ENCODE results near the gene TWF2. TPM values are rescaled to one million over a fixed set of nuclear protein-coding genes. Genes with fewer than 3 reads are reported as not detected.

The TWF2 gene
- total and polyA plus RNA-seq, 10 of the 15 experiments (the other 5 are each of a cell fraction or from before 2014, with no cell fraction given) = 0.16 to 106 (median 68.5) TPM

DNA sequence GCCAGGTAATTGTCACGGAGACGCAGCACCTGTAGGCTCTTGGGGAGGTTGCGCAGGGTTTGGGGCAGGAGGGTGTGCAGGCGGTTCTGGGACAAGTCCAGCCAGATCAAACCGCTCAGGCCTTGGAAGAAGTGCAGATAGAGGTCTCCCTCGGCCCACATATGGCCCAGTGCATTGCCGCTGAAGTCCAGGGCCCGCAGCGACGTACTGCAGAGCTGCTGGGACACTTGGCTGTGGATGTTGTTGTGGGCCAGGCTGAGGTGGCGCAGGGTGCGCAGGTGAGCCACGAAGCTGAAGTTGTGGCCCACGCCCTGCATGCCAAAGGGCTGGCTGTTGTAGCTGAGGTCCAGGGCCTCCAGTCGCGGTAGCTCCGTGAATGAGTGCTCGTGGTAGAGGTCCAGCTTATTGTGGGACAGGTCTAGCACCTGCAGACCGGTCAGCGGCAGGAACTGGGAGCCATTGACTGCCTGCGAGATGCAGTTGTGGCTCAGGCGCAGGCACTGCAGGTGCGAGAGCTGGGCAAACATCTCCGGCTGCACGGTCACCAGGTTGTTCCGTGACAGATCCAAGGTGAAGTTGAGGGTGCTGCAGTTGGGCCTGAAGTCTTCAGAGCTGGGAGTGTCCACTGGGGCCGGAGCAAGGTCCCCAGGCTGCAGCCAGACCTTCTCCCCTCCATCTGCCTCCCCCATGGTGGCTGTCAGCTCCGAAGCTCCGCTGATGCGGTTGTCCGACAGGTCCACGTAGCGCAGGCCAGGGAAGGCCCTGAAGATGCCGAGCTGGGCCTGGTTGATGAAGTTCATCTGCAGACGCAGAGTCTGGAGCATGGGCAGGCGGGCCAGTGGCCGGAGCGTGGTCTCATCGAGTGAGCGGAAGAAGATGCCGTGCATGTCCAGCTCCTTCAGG, 16.4 kb downstream of the TWF2 start:
- no TSS peak for BruUV-seq (replicated peaks)
- TF ChIP-seq RAD21 (IDR thresholded peaks at IDR 0.05; ENCODE audit: insufficient read depth, low read depth, low read length) (no peak), SMAD1 (IDR thresholded peaks at IDR 0.05; ENCODE audit: low read depth, partially characterized antibody) (no peak), USF2 (IDR thresholded peaks at IDR 0.05; ENCODE audit: borderline replicate concordance, low read depth, low read length) (no peak)
- TF ChIP-seq, protein P1, sequence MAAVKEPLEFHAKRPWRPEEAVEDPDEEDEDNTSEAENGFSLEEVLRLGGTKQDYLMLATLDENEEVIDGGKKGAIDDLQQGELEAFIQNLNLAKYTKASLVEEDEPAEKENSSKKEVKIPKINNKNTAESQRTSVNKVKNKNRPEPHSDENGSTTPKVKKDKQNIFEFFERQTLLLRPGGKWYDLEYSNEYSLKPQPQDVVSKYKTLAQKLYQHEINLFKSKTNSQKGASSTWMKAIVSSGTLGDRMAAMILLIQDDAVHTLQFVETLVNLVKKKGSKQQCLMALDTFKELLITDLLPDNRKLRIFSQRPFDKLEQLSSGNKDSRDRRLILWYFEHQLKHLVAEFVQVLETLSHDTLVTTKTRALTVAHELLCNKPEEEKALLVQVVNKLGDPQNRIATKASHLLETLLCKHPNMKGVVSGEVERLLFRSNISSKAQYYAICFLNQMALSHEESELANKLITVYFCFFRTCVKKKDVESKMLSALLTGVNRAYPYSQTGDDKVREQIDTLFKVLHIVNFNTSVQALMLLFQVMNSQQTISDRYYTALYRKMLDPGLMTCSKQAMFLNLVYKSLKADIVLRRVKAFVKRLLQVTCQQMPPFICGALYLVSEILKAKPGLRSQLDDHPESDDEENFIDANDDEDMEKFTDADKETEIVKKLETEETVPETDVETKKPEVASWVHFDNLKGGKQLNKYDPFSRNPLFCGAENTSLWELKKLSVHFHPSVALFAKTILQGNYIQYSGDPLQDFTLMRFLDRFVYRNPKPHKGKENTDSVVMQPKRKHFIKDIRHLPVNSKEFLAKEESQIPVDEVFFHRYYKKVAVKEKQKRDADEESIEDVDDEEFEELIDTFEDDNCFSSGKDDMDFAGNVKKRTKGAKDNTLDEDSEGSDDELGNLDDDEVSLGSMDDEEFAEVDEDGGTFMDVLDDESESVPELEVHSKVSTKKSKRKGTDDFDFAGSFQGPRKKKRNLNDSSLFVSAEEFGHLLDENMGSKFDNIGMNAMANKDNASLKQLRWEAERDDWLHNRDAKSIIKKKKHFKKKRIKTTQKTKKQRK (IDR thresholded peaks at IDR 0.05; ENCODE audit: low read depth, low read length) = no peak
- H3K4me1 ChIP-seq (ENCODE audit: control insufficient read depth, insufficient read depth, low read length) = peaks cover 31% of the 10 kb centered on the region
- no peaks in the 10 kb centered on the region for H4K20me1 ChIP-seq (ENCODE audit: control insufficient read depth, insufficient read depth)
- ChIA-PET SMC1A (ENCODE audit: uncharacterized antibody, unreplicated experiment) (interaction anchor here (1.0 to 10.5 kb wide), 4 partner anchors 10 to 221 kb away, joined by 3 to 112 read pairs (median 16); no protein-coding TSS in a partner anchor), CTCF (interaction anchor here (0.6 to 8.5 kb wide), 13 partner anchors 8 to 226 kb away, joined by 3 to 129 read pairs (median 5); partner anchors contain the start of gene WDR82), POLR2A (interaction anchor here (1.6 kb wide), 1 partner anchor 31 kb away, joined by 5 read pairs; no protein-coding TSS in a partner anchor), RAD21 (ENCODE audit: unreplicated experiment) (interaction anchor here (0.5 to 4.9 kb wide), 9 partner anchors 9 to 117 kb away, joined by 3 to 53 read pairs (median 4); partner anchors contain the start of genes GLYCTK, TWF2 and WDR82)
- H3K27ac ChIP-seq (ENCODE audit: control insufficient read depth, insufficient read depth) = no peak overlapping the region
- H3K9me3 ChIP-seq (replicated peaks; ENCODE audit: control insufficient read depth, insufficient read depth, low read length) = no peaks in the 10 kb centered on the region
- no peak overlapping the region for H3K9ac ChIP-seq (ENCODE audit: control insufficient read depth, insufficient read depth, low read length)
- FAIRE-seq = no peak
- 91% methylated on average over 37 of the region's 41 CpGs for WGBS (ENCODE audit: insufficient coverage, insufficient replicate concordance, low lambda C conversion rate, missing lambda C conversion rate)
- no peak overlapping the region for H3K4me3 ChIP-seq
- no peak for DNase-seq (ENCODE audit: low read depth, low spot score)
- H3K36me3 ChIP-seq (ENCODE audit: control insufficient read depth in 2 of 2, insufficient read depth in 2 of 2, low read length in 1 of 2) = no peaks in the 10 kb centered on the region; a peak in 2 of 4 replicates
- H3K4me2 ChIP-seq (ENCODE audit: control insufficient read depth, insufficient read depth) = no peak overlapping the region
- peaks cover 3% of the 10 kb centered on the region for H3K79me2 ChIP-seq (ENCODE audit: control insufficient read depth, insufficient read depth, low read length)
- no peak overlapping the region for H2AFZ ChIP-seq (ENCODE audit: control insufficient read depth, low read depth, low read length)
- no peaks in the 10 kb centered on the region for H3K27me3 ChIP-seq (replicated peaks in 1 of 2; ENCODE audit: control insufficient read depth in 2 of 2, insufficient read depth in 2 of 2, low read length in 1 of 2)
- in situ Hi-C loops (cut with MboI) = no loop called here
- no peak for ATAC-seq
- intact Hi-C loops (cut with micrococcal nuclease; ENCODE audit: unreplicated experiment) = loop anchor here (5.0 kb wide), 1 partner anchor 225 kb away; the partner anchor contains the start of gene SEMA3G

Measured in GM12878 (cell line).